GM19452 (cell line): ENCODE results near the gene MAPK4.

Experiments
- ATAC-seq: cut with Tn5 transposase; IDR thresholded peaks from one replicate; pipeline ENCODE4 v1.9.1; 2021; ENCODE audit not compliant: unreplicated experiment

The MAPK4 gene

DNA sequence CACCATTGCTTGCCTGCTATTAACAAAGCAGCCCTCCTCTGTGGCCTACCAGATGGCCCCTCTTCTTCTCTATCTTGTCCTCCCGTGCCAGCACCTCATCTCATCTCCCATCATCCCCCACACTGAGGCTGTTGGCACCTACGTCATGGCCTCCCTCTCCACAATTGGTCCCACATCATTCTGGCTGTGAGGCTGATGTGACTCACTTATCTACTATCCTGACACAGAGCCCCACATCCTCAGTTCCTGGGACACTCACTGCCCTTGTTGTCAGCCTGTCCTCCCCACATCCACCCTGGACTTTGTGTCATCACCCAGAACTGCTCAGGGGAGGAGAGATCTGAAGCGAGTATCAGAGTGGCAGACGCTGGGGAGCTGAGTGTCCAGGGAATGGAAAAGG is 157.0 kb downstream of the MAPK4 start:
- ATAC-seq = no peak

GRCh38 chr18:50717563-50717962 is 157.7 kb downstream of the MAPK4 start:
- no peak for ATAC-seq

DNA sequence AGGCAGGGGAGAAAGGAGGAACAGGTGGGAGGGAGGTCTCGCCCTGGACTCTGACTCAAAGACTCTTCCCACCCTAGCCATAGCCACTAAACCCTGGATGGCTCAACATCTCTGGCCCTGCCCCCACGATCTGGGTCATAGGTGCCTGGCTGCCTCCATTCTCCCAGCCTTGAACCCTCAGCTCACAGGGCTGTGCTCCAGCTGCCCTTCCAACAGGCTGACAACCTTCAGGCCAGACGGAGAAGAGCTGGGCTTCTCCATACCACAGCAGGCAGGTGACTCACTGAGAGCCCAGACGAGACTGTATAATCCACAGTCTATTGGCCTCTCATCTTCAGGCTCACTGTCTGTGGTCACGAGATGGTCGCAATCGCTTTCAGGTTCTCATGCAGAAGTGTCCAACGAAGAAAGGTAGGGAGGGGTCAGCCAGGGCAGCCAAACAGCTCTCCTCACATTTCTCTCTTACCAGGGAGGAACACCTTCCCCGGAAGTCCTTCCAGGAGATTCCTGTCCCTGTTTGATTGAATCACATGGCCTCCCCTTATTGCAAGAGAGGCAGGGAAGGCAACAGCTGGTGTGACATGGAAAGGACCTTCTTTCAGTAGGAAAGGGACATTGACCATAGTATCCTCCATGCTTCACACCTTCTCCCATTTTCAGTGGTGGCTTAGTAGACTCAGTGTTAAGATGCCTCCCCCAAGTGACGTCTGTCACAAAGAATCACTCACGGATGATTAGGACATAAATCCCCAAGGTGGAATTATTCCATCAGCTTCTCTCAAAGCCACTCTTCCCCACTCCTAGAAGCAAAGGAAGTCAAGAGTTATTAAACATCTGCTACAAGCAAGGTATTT is 159.8 kb downstream of the MAPK4 start:
- no peak for ATAC-seq

- ATAC-seq = no peak
Measured at GRCh38 chr18:50720325-50720674, 160.4 kb downstream of the MAPK4 start.

GRCh38 chr18:50721006-50721405 is 161.1 kb downstream of the MAPK4 start:
- ATAC-seq = no peak

- no peak for ATAC-seq
Measured at GRCh38 chr18:50721451-50722120, 161.7 kb downstream of the MAPK4 start.

GRCh38 chr18:50722311-50722710 is 162.4 kb downstream of the MAPK4 start:
- no peak for ATAC-seq

GRCh38 chr18:50724751-50725151 is 164.9 kb downstream of the MAPK4 start:
- ATAC-seq = no peak

DNA sequence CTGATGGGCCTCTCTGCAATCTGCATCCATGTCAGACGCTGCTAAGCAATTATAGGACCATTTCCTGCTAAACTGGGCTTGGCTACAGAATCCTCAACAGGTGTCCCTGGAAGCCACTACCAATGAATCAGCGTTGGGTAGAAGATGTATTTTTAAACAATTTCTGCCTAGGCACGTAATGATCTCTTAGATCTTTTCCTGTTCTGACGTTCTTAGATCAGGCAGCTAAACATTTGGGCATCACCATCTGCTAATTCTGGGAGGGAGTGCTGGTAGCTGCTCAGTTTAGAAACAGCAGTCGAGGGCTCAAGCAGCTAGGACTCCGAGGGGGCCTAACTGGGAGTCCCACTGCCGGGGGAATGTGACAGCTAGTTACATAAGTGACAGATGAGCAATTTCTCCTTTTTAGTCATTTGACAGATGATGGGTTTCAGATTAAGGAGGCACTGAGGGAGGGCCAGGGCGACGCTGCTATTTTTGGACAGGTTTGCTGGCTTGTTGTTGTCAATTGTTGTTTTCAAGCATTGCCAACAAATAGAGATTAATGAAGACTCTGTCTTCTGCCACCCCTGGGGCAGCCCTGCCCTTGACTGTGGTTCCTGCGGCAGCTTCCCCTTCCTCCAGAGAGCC is 167.2 kb downstream of the MAPK4 start:
- peak; percentile 94 for ATAC-seq

DNA sequence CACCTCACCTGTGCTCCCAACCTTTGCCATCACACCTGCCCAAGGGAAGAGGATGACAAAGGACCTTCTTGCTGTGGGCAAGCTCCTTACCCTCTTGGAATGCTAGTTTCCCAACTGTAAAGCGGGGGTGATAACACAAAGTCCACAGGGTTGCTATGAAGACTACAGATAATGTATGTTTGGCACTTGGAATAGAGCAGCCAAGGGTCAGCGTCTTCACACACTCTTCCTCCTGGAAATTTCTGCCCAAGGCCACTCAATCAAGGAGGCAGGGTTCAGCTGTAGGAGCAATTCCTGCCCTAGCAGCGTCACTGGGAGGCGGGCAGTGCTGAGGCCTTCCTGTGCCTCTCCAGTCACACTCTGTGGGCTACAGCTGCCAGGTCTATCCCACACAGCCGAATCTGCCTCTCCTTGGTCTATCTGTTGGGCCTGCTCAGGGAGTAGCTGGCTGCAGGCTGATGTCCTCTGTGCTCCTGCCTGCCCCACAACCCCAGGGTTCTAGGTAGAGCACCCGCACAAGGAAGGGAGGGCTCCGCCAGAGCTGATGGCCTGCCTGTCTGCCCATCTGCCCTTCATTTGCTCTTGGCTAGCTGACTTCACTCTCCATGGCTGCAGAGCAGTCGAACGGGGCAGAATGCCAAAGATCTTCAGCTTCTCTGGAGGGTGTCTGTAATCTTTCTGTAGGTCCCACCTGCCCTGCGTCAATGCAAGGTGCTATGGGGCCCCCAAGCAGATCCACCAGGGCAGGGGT is 168.0 kb downstream of the MAPK4 start:
- no peak for ATAC-seq

- no peak for ATAC-seq
Measured at GRCh38 chr18:50729376-50729775, 169.5 kb downstream of the MAPK4 start.

DNA sequence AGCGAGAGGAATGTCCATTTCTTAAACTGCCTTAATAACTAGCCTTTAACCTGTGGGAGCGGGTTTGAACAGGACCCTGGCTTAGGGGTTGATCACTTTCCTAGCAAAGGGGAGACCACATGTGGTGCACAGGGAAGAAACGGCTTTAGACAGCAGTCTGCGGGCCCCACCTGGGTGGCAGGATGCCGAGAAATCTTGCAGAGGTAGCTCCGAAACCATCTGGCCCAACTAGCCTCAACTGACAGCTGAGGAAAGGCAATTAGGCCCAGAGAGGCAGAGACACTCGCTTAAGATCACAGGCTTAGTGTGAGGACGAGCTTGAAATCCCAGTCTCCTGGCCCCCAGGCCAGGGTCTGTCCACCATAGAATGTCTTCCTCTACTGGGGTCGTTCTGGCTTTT is 170.1 kb downstream of the MAPK4 start:
- ATAC-seq = no peak

- ATAC-seq = no peak
Measured at GRCh38 chr18:50734342-50734741, 174.5 kb downstream of the MAPK4 start.

- no peak for ATAC-seq
Measured at GRCh38 chr18:50734886-50735285, 175.0 kb downstream of the MAPK4 start.

- no peak for ATAC-seq
Measured at GRCh38 chr18:50737127-50737526, 177.2 kb downstream of the MAPK4 start.

DNA sequence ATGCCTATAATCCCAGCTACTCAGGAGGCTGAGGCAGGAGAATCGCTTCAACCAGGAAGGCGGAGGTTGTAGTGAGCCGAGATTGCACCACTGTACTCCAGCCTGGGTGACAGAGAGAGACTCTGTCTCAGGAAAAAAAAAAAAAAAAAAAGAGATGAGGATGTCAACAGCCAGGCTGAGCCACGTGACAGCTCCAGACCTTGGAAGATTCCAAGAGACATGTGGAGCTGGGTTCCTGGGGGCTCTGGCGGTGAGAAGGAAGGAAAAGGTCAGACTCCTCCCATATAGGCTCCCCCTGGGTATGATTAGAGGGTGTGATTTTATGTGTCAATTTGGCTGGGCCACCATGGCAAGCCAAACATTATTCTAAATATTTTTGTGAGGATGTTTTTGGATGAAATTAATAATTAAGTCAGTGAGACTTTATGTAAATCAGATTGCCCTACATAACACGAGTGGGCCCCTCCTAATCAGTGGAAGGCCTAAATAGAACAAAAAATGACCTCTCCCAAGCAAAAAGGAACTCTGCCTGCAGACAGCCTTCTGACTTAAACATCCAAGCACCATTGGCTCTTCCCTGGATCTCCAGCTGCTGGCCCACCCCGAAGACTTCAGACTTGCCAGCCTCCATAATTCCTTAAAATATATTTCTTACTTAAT is 178.3 kb downstream of the MAPK4 start:
- no peak for ATAC-seq

DNA sequence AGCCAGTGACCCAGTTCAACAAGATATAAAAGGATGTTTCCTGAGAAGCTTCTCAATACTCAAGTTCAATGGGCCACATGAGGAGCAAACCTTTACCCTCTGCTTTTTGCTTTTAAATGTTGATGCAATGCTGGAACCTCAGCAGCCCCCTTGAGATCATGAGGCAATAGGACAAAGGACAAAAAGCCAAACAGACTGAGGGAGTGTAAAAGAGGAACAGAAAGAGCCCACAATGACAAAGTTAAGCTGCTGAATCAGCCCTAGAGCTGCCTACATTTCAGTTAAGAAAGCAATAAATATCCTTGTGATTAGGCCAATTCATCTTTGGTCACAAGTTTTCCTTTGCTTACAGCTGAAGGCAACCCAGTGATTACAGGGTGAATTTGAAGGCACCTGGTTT is 183.1 kb downstream of the MAPK4 start:
- no peak for ATAC-seq

DNA sequence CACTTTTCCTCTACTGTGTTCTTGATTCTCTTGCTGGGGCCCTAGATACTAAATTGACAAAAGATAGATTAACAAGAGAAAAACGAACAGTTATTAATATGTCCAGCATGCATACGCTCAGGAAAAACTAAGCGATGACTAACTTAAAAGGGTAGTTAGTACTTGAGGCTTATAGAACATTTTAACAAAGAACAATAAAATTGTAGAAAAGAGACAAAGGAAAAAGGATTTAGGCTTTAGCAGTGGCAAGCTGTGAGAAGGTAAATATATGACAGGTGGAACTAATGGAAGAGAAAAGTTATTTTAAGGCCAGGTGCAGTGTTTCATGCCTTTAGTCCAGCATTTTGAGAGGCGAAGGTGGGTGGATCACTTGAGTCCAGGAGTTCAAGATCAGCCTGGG is 184.4 kb downstream of the MAPK4 start:
- ATAC-seq = no peak

DNA sequence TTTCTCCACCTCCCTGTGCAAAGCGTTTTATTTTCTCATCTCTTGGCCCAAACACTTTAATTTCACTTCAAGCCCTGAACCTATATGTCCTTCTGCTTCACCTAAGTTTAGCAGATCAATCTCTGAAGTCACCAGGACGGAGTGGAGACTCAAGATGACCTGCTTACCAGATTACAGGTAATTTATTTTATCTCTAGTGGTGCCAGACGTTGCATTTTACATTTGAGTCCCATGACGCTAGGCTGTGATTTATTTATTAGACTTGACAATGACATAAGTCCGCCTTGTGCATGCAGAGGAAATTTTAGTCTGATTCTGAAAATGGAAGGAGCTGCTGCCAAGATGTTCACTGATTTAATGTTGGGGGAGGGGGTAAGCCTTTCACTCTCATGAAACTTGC is 186.1 kb downstream of the MAPK4 start:
- ATAC-seq = no peak

GRCh38 chr18:50747849-50748242 is 188.0 kb downstream of the MAPK4 start:
- ATAC-seq = no peak
